CD4-positive, alpha-beta T cell treated with Interleukin-4 for 1 hour (primary cell): Measurements from ENCODE around the gene RGS6.

Source experiments
- DNase-seq, 2 donors: peaks; one replicate each; pipeline ENCODE4 v3.0.0-alpha.2; 2020 to 2022

The RGS6 gene

GRCh38 chr14:72333357-72333756 lies 401.1 kb downstream of the RGS6 start:
- no peak for DNase-seq

- DNase-seq, result no peak
Observed at GRCh38 chr14:72336311-72336980, 404.2 kb downstream of the RGS6 start.

GRCh38 chr14:72341237-72341636 lies 409.0 kb downstream of the RGS6 start:
- DNase-seq, result no peak

- DNase-seq, result no peak
Observed at GRCh38 chr14:72341686-72342085, 409.5 kb downstream of the RGS6 start.

GRCh38 chr14:72347118-72347517 lies 414.9 kb downstream of the RGS6 start:
- DNase-seq, result no peak

GRCh38 chr14:72350215-72350614 lies 418.0 kb downstream of the RGS6 start:
- DNase-seq, result no peak

- no peak for DNase-seq
Observed at GRCh38 chr14:72352012-72352411, 419.8 kb downstream of the RGS6 start.

- DNase-seq, result no peak
Observed at GRCh38 chr14:72366619-72367018, 434.4 kb downstream of the RGS6 start.

GRCh38 chr14:72369106-72369505 lies 436.9 kb downstream of the RGS6 start:
- no peak for DNase-seq

- DNase-seq, result no peak
Observed at GRCh38 chr14:72377016-72377415, 444.8 kb downstream of the RGS6 start.

GRCh38 chr14:72380456-72380855 lies 448.2 kb downstream of the RGS6 start:
- DNase-seq, result no peak

- DNase-seq, result no peak
Observed at GRCh38 chr14:72383865-72384264, 451.6 kb downstream of the RGS6 start.

GRCh38 chr14:72387726-72388125 lies 455.5 kb downstream of the RGS6 start:
- DNase-seq, result no peak

GRCh38 chr14:72389200-72389599 lies 457.0 kb downstream of the RGS6 start:
- no peak for DNase-seq

- DNase-seq, result no peak
Observed at GRCh38 chr14:72401101-72401625, 468.9 kb downstream of the RGS6 start.

- DNase-seq, result peak in 1 of 2 donors; percentile 16
Observed at GRCh38 chr14:72401632-72402376, 469.6 kb downstream of the RGS6 start.

GRCh38 chr14:72402377-72402772 lies 470.1 kb downstream of the RGS6 start:
- DNase-seq, result no peak

- no peak for DNase-seq
Observed at GRCh38 chr14:72404106-72404774, 472.0 kb downstream of the RGS6 start.

- no peak for DNase-seq
Observed at GRCh38 chr14:72404998-72405397, 472.8 kb downstream of the RGS6 start.

GRCh38 chr14:72408020-72408419 lies 475.8 kb downstream of the RGS6 start:
- DNase-seq, result no peak

GRCh38 chr14:72409047-72409446 lies 476.8 kb downstream of the RGS6 start:
- DNase-seq, result no peak

- DNase-seq, result no peak
Observed at GRCh38 chr14:72416081-72416849, 484.0 kb downstream of the RGS6 start.

GRCh38 chr14:72416892-72417291 lies 484.7 kb downstream of the RGS6 start:
- no peak for DNase-seq
